Activated naive CD8-positive, alpha-beta T cell treated with anti-CD3 and anti-CD28 coated beads, Interleukin-2, amount 10 ng/mL, durations not matched to agents 7 days and 5 days (primary cell): ENCODE data around the gene SMARCAD1. TPM values are rescaled to one million over a fixed set of nuclear protein-coding genes. Genes with fewer than 3 reads are reported as not detected.
A peak's percentile ranks its signal among the peaks of the same experiment; 100 is the strongest.
"Not testable (repeated sequence)": the region's sequence is repeated elsewhere in the genome, so short reads cannot be mapped to it uniquely, and the experiment has no call there.

ENCODE experiments used
- ATAC-seq: fragments of 150-1000 bp; cut with Tn5 transposase; one replicate; pipeline ENCODE4 v1.10.0; 2021; ENCODE audit warnings: low read depth, moderate library complexity
- POLR2A ChIA-PET: fragments of 350-600 bp; sonication (Branson Sonifier 250); formaldehyde crosslinking; loops from one replicate; lab custom pipeline; 2021; ENCODE audit warnings: antibody characterized with exemption; lab: Charles Lee
- DNase-seq: peaks from one replicate; pipeline ENCODE4 v3.0.0; 2021
- H3K27ac Mint-ChIP-seq: one replicate; pipeline ENCODE4 v1.8.0; 2022; ENCODE audit warnings: mild to moderate bottlenecking, mixed read lengths
- H3K27me3 Mint-ChIP-seq: one replicate; pipeline ENCODE4 v1.8.0; 2022; ENCODE audit warnings: mild to moderate bottlenecking, moderate library complexity, mixed read lengths
- H3K36me3 Mint-ChIP-seq: one replicate; pipeline ENCODE4 v1.8.0; 2021; ENCODE audit warnings: mild to moderate bottlenecking, mixed read lengths
- H3K4me1 Mint-ChIP-seq: one replicate; pipeline ENCODE4 v1.8.0; 2021; ENCODE audit warnings: mixed read lengths
- H3K4me3 Mint-ChIP-seq: one replicate; pipeline ENCODE4 v1.8.0; 2022; ENCODE audit warnings: mild to moderate bottlenecking, moderate library complexity, mixed read lengths
- H3K9me3 Mint-ChIP-seq: one replicate; pipeline ENCODE4 v1.8.0; 2021; ENCODE audit warnings: mixed read lengths
- total RNA-seq, 2 experiments: library from RNA; stranded (reverse); gene quantifications; one replicate each; pipeline ENCODE4 v1.2.3, GENCODE V29; 2021

Gene SMARCAD1
- total RNA-seq, 2 experiments from 2014 or later = 26.1 to 27.7 TPM

DNA sequence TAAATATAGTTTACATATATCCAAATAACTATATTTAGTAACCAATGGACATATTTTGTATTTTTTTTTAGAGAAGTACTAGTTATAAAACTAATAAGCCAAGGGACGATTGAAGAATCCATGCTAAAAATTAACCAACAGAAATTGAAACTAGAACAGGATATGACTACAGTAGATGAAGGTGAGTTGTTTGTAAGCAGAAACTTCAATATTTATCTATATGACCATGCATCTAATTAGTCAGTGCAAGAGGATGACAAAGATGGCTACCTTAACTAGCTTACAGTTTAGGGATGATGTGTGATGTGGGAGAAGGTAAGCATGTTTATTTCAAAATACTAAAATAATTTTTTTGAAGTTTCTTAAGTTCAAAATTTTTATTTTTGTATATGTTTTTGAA is 77.2 kb downstream of the SMARCAD1 start:
- H3K4me3 Mint-ChIP-seq = no peak overlapping the region
- POLR2A ChIA-PET = no interaction called here
- ATAC-seq (no peak), DNase-seq (no peak)
- no peaks in the 10 kb centered on the region for H3K4me1 Mint-ChIP-seq
- no peaks in the 10 kb centered on the region for H3K27me3 Mint-ChIP-seq
- peaks cover 27% of the 10 kb centered on the region for H3K36me3 Mint-ChIP-seq
- no peaks in the 10 kb centered on the region for H3K9me3 Mint-ChIP-seq
- H3K27ac Mint-ChIP-seq = no peak overlapping the region

DNA sequence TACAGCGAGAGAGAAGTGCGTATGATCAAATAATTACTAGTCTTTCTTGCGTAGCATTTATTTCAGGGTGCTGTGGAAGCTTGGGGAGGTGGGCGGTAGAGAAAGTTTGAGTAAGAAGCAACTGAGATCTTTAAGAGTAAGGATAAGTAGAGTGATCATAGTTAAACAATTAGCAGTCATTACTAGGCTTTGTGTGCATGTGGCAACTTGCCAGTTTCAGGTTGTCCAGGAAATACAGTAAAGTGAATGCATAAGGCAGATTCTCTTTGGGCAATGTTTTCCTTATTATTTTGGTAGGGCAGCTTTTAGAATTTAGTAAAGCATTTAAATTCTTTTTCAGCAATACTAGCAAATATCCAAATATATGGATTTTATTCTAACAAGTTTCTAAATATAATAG is 78.0 kb downstream of the SMARCAD1 start:
- Mint-ChIP-seq H3K27me3 (no peaks in the 10 kb centered on the region), H3K9me3 (no peaks in the 10 kb centered on the region), H3K36me3 (peaks cover 28% of the 10 kb centered on the region), H3K27ac (no peak overlapping the region), H3K4me3 (no peak overlapping the region), H3K4me1 (no peaks in the 10 kb centered on the region)
- ATAC-seq = no peak
- POLR2A ChIA-PET = no interaction called here
- no peak for DNase-seq

DNA sequence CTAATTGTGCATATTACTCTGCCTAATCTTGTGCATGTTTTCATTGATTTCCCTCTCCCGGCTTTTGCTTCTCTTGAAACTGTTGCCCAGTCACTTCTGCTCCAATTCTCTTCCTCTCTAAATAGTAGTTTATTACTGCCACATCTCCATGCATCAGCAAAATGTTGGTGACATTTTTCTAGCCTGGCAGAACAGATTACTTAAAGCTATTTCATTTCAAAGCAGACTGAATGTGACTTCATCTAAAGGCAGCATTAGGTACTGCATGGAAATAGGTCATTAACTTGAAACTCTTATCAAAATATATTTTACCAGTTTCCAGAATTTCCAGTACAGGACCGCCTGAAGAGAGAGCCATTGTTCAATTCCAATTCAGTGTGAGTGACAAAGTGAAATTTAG is 82.6 kb downstream of the SMARCAD1 start:
- no peak overlapping the region for H3K4me3 Mint-ChIP-seq

DNA sequence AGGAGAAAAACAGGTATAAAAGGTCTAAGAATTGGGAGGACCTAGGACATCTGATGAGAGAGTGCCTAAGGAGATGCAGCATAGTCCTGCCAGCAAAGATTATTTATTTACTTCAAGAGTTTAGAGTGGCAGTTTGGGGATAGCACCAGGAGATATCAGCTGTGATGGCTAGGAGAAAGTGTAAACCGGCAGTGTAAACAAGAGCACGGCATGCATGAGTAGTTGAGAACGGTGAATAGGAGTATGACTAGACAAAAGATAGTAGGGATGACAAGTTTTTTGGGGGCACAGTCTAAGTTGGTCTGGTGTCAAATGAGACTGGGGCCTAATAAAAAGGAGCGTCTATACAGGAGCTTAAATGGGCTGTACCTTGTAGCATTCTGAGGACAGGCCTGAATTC is 86.3 kb downstream of the SMARCAD1 start:
- H3K9me3 Mint-ChIP-seq, H3K4me1 Mint-ChIP-seq, H3K27me3 Mint-ChIP-seq, DNase-seq, H3K4me3 Mint-ChIP-seq, ATAC-seq, POLR2A ChIA-PET, H3K27ac Mint-ChIP-seq: not testable (repeated sequence)
- H3K36me3 Mint-ChIP-seq = peaks cover 12% of the 10 kb centered on the region

More for the DNA sequence above, 82.6 kb downstream of the SMARCAD1 start:
- Mint-ChIP-seq H3K36me3 (peaks cover 22% of the 10 kb centered on the region), H3K9me3 (no peaks in the 10 kb centered on the region), H3K27me3 (no peaks in the 10 kb centered on the region), H3K4me1 (no peaks in the 10 kb centered on the region), H3K27ac (no peak overlapping the region)
- DNase-seq (no peak), ATAC-seq (no peak)
- POLR2A ChIA-PET = no interaction called here

DNA sequence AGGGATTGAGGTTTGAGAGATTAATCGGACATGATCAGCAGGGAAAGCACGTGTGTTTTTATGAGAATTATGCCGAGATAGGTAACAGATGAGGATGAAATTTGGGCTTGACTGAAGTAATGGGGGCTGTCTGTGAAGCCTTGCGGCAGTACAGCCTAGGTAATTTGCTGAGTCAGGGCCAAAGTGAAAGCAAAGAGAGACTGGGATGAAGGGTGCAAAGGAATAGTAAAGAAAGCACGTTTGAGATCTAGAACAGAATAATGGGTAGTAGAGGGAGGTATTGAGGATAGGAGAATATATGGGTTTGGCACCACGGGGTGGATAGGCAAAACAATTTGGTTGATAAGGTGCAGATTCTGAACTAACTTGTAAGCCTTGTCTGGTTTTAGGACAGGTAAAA is 87.8 kb downstream of the SMARCAD1 start:
- H3K9me3 Mint-ChIP-seq, H3K4me1 Mint-ChIP-seq, H3K36me3 Mint-ChIP-seq, H3K4me3 Mint-ChIP-seq, ATAC-seq, POLR2A ChIA-PET, H3K27me3 Mint-ChIP-seq, DNase-seq: not testable (repeated sequence)
- H3K27ac Mint-ChIP-seq = peak overlapping the region; percentile 0

DNA sequence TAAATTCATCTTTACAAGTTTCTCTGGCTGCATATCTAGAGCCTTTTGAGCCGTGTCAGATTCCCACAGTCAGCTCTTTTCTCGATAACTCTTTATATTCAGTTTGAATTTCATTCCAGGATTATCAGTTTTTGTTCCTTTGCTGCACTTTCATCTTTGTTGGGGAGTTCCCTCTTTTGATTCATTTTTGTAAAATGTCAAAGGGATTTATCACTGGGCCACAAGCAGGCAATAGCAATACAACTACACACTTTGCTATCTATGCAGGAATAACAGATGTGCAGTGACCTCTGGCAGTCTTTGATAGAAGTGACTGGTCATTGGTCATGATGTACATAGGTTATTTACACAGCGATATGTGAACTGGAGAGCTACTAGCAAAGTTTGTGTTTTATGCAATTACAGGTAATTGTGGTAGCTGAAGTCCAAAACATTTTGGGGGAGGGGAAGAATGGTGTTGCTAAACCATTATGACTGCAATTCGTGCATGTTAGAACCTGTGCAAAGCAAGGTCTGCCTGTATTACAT is 91.1 kb downstream of the SMARCAD1 start:
- Mint-ChIP-seq H3K27me3 (no peaks in the 10 kb centered on the region), H3K4me1 (peaks cover 3% of the 10 kb centered on the region), H3K9me3 (no peaks in the 10 kb centered on the region), H3K36me3 (no peaks in the 10 kb centered on the region), H3K27ac (no peak overlapping the region), H3K4me3 (no peak overlapping the region)
- ATAC-seq (no peak), DNase-seq (no peak)
- POLR2A ChIA-PET = no interaction called here

DNA sequence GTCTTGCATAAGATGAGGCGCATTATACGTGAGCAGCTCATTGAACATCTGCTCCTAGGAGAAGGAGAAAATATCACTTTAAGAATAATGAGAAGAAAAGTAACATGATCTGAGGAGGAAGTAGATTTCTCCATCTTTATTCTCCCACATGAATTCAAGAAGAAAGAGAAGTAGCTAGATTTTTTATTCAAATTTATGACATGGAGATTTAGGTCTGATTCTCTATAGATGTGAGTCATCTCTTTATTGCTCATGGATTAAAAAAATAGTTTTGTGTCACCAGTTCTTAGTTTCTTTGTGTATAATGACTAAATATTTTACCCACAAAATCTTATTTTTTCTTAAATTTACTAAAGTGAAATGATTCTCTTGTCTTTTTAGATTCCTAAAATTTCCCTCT is 94.5 kb downstream of the SMARCAD1 start:
- no peaks in the 10 kb centered on the region for H3K27me3 Mint-ChIP-seq
- DNase-seq (no peak), ATAC-seq (no peak)
- POLR2A ChIA-PET = no interaction called here
- no peak overlapping the region for H3K4me3 Mint-ChIP-seq
- no peak overlapping the region for H3K27ac Mint-ChIP-seq
- no peaks in the 10 kb centered on the region for H3K9me3 Mint-ChIP-seq
- no peaks in the 10 kb centered on the region for H3K36me3 Mint-ChIP-seq
- no peaks in the 10 kb centered on the region for H3K4me1 Mint-ChIP-seq

DNA sequence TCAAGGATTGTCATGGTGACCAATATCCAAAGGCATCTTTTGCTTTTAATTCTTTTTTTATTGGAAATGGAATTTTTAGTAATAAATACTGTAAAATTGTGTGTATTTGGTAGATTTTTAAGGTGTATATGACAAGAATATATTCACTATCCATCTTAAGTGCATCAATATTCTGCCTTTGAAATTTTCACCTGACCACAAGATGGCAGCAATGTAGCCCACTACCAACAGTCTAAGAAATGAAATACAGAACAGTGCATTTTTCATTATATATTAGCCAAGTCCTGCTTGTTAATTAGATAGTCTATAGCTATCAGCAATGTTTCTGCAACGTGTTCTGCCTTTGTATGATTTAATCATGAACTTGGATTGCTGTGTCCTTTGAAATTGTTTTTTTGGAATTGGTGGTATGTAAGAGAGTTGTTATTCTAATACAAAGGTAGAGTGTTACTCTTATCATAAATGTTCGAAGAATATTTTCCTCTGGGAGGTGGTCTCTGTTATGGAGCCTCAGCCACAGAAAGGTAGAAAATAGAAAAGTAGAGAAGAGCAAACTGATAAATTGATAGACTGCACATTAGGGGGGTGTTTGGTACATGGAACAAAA is 96.8 kb downstream of the SMARCAD1 start:
- POLR2A ChIA-PET = no interaction called here
- no peak overlapping the region for H3K27ac Mint-ChIP-seq
- H3K27me3 Mint-ChIP-seq = no peaks in the 10 kb centered on the region
- H3K4me1 Mint-ChIP-seq = no peaks in the 10 kb centered on the region
- H3K4me3 Mint-ChIP-seq = no peak overlapping the region
- no peaks in the 10 kb centered on the region for H3K9me3 Mint-ChIP-seq
- H3K36me3 Mint-ChIP-seq = no peaks in the 10 kb centered on the region
- DNase-seq (no peak), ATAC-seq (no peak)

DNA sequence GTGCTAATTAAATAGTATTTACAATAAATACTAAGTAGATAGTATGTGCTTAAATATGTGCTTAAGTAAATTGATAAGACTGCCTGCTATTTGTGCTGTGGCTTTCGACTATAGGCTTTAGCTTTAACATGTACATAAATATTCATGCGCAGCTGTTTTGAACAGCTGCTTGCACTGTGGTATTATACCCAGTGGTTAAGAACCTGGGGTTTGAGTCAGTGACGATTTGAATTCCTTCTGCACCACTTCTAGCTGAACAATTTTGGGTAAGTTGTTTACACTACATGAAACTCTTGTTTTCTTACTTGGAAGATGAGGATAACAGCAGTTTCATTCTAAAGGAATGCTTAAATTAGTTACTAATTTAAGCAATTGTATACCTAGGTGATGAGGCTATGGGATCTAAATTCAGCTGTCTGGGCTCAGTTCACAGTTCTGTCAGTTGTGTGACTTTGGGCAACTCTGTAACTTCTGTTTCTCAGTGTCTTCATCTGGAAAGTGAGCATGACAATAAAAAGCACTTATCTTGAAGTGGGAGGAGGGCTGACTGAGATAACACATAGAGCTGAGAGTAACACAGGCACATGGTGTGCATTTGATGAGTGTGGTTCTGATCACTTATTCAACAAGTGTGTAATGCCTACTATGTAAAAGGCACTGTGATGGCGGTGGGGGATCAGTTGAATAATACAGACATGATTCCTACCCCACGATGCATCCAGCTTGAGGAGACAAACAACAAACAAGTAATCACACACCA is 98.0 kb downstream of the SMARCAD1 start:
- DNase-seq = no peak
- Mint-ChIP-seq H3K27me3 (no peaks in the 10 kb centered on the region), H3K4me3 (no peak overlapping the region), H3K36me3 (no peaks in the 10 kb centered on the region), H3K9me3 (peaks cover 2% of the 10 kb centered on the region), H3K4me1 (no peaks in the 10 kb centered on the region), H3K27ac (no peak overlapping the region)
- POLR2A ChIA-PET = no interaction called here
- no peak for ATAC-seq

DNA sequence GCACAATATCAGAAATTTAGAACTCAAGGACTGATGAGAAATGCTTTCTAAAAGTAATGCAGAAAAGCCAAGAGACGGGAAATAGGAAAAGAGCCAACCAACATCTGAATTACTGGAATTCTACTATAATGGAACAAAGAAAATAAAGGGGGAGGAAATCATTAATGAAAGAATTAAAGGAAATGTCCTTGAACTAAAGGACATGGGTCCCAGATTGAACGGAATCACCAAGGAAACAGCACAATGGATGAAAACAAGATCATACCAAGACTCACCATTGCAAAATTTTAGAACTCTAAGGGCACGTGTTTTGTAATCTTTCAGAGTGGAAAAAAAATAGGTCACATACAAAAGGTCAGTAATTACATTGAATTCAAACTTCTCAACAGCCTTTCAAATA is 99.0 kb downstream of the SMARCAD1 start:
- DNase-seq (no peak), ATAC-seq (no peak)
- Mint-ChIP-seq H3K27me3 (no peaks in the 10 kb centered on the region), H3K36me3 (no peaks in the 10 kb centered on the region), H3K27ac (no peak overlapping the region), H3K4me3 (no peak overlapping the region), H3K9me3 (peaks cover 2% of the 10 kb centered on the region), H3K4me1 (no peaks in the 10 kb centered on the region)
- POLR2A ChIA-PET = no interaction called here

DNA sequence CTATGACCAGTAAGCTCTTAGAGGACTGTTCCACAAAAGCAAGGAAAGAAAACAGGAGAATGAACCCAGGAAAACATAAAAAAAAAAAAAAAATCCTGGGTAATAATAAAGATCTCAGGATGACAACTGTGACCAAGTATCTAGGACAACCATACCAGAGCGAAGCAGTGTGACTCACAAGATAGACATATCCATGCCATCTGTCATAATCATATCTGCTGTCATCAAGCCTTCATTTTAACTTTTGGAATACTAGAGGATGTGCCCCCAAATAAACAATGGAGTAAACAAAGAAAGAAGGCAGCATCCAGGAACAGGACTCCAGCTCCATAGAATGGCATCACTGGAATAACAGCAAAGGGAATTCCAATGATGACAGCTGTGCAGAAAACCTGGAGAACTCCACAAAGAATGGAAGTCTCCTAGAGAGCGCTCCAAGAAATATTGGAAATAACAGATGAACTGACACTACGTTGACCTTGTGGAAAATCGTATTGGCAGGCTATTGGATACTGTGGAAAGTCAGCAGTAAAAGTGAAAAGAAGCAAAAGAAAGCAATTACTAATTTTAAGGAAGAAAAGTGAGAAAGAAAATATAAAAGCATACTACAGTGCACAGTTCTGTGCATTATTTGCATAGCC is 99.7 kb downstream of the SMARCAD1 start:
- H3K9me3 Mint-ChIP-seq = peaks cover 2% of the 10 kb centered on the region
- ATAC-seq (no peak), DNase-seq (no peak)
- H3K27ac Mint-ChIP-seq = no peak overlapping the region
- H3K27me3 Mint-ChIP-seq = no peaks in the 10 kb centered on the region
- H3K36me3 Mint-ChIP-seq = no peaks in the 10 kb centered on the region
- POLR2A ChIA-PET = no interaction called here
- no peaks in the 10 kb centered on the region for H3K4me1 Mint-ChIP-seq
- H3K4me3 Mint-ChIP-seq = no peak overlapping the region

DNA sequence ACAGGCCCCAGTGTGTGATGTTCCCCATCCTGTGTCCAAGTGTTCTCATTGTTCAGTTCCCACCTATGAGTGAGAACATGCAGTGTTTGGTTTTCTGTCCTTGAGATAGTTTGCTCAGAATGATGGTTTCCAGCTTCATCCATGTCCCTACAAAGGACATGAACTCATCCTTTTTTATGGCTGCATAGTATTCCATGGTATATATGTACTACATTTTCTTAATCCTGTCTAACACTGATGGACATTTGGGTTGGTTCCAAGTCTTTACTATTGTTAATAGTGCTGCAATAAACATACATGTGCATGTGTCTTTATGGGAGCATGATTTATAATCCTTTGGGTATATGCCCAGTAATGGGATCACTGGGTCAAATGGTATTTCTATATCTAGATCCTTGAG is 112.3 kb downstream of the SMARCAD1 start:
- H3K4me1 Mint-ChIP-seq, POLR2A ChIA-PET, DNase-seq, H3K4me3 Mint-ChIP-seq, H3K9me3 Mint-ChIP-seq, H3K27me3 Mint-ChIP-seq, ATAC-seq, H3K36me3 Mint-ChIP-seq, H3K27ac Mint-ChIP-seq: not testable (repeated sequence)

DNA sequence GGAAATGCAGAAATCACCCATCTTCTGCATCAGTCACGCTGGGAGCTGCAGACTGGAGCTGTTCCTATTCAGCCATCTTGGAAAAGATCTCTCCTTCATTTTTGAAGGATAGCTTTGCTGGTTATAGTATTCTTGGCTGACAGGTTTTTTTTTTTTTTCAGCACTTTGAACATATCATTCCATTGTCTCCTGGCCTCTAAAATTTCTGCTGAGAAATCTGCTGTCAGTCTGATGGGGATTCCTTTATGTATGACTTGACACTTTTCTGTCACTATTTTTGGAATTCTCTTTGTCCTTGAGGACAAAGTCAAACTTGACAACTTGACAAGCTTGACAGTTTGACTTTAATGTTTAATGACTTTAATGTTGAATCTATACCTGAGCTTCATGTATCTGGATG is 118.2 kb downstream of the SMARCAD1 start:
- ATAC-seq = no peak
- no peaks in the 10 kb centered on the region for H3K36me3 Mint-ChIP-seq
- H3K27ac Mint-ChIP-seq = no peak overlapping the region
- H3K9me3 Mint-ChIP-seq = peaks cover 10% of the 10 kb centered on the region
- no peak overlapping the region for H3K4me3 Mint-ChIP-seq
- H3K27me3 Mint-ChIP-seq = peaks cover 3% of the 10 kb centered on the region
- DNase-seq = no peak
- POLR2A ChIA-PET = no interaction called here
- no peaks in the 10 kb centered on the region for H3K4me1 Mint-ChIP-seq

DNA sequence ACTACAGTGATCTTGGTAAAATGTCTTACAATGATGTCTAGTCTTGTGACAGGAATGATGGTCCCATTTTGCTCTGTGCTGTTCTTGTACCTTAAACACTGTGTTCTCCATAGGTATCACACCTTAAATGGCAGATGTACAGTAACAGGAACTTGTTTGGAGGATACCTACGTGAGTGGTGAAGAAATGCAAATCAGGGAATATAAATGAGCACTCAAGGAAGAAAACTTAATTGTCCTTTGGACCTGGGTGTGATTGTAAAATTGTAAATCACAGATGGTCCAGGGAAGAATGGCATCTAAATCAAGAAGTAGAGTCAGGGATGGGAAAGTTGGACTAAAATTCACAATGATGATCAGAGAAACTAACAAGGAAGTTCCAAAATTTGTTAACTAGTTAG is 122.3 kb downstream of the SMARCAD1 start:
- Mint-ChIP-seq H3K4me3 (no peak overlapping the region), H3K36me3 (no peaks in the 10 kb centered on the region), H3K27me3 (no peaks in the 10 kb centered on the region)

More for the DNA sequence above, 122.3 kb downstream of the SMARCAD1 start:
- Mint-ChIP-seq H3K27ac (no peak overlapping the region), H3K9me3 (peaks cover 6% of the 10 kb centered on the region), H3K4me1 (no peaks in the 10 kb centered on the region)
- DNase-seq = no peak
- POLR2A ChIA-PET = no interaction called here
- no peak for ATAC-seq
